T follicular helper cell (primary cell): ENCODE data around the gene EFNA1.

Source experiments
- DNase-seq: peaks from one replicate; pipeline ENCODE4 v3.0.0-alpha.2; 2020; ENCODE audit warnings: low read depth

The EFNA1 gene

DNA sequence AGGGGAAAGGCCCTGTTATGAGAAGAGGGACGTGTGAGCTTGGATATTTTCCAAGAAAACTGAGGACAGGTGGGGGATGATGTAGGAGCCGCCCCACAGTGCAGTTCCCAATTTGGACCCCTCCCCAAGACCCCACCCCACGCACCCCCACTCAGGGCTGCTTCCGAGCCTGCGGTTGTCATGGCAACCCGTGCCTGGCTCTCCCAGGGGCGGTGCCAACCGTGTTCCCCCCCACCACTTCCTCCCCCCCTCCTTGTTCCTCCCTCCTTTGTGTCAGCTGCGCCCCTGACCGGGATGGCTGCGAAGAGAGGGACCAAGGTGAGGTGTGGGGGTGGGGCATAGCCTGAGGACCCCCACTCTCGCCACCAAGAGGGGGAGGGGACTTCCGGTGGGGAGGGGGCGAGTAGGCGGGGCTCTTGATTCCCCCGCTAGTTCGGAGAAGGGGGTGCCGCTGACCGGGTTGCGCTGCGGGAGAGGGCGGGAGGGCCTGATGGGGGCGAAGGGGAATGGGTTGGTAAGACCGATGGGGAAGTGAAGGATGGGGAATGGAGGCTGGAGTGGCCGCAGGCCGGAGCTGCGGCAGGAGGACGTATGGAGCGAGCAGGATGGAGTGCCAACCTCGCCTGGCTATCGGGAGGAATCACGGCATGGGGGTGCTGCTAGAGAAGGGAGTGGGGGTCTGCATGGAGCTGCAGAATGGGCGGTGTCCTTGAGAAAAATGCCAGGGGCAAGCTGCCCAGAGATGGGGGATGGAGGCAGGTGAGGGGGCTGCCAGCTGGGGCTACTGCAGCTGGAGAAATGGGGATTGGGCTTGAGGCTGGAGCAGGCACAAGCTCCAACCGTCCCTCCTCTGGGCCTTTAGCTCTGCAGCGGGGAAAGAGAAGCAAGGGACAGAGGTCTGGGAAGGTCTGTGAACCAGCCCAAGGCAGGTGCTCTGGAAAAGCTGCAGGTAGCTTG lies 46.9 kb downstream of the EFNA1 start:
- DNase-seq: peak; percentile 37

DNA sequence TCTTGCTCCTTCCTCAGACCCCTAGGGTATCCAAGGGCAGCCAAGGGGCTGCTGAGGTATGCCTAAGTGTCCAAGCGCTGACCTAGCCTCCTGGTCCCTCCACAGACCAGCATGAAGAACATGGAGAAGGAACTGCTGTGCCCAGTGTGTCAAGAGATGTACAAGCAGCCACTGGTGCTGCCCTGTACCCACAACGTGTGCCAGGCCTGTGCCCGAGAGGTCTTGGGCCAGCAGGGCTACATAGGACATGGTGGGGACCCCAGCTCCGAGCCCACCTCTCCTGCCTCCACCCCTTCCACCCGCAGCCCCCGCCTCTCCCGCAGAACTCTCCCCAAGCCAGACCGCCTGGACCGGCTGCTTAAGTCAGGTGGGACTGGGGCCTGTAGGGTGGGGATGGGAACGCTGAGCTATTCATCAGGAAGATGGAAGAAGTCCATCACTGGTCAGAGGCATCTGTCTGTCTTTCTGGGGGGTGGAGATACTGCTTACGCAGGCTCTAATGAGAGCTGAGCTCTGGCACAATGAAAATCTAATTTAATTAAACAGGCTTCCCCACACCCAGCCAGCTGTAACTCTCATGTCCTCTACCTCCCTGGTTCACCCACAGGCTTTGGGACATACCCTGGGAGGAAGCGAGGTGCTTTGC lies 47.7 kb downstream of the EFNA1 start:
- no peak for DNase-seq

DNA sequence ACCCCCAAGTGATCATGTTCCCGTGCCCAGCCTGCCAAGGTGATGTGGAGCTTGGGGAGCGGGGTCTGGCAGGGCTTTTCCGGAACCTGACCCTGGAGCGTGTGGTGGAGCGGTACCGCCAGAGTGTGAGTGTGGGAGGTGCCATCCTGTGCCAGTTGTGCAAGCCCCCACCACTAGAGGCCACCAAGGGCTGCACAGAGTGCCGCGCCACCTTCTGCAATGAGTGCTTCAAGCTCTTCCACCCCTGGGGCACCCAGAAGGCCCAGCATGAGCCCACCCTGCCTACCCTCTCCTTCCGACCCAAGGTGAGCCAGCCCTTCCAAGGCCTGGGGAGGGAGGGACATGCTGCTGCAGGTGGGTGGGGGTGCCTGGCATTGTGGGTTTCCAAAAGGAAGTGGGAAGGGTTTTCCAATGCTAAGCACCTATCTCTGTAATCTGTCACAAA lies 48.3 kb downstream of the EFNA1 start:
- no peak for DNase-seq

DNA sequence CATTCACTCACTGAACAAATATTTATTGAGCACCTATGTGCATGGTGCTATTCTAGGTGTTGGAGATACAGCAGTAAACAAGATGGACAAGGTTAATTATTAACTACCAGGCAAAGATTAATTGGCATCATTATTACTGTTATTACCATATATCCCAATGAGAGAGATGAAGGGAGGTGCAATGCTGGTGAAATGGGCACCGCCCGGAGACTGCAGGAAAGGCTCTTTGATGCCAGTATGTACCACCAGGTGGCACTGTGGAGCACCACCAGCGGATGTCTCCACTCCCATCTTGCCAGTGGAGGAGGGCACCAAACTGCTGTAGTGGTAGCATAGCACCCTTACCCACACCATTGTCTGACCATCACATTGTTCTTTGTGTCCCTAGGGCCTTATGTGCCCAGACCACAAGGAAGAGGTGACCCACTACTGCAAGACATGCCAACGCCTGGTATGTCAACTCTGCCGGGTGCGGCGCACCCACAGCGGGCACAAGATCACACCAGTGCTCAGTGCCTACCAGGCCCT lies 48.9 kb downstream of the EFNA1 start:
- peak; percentile 73 for DNase-seq

DNA sequence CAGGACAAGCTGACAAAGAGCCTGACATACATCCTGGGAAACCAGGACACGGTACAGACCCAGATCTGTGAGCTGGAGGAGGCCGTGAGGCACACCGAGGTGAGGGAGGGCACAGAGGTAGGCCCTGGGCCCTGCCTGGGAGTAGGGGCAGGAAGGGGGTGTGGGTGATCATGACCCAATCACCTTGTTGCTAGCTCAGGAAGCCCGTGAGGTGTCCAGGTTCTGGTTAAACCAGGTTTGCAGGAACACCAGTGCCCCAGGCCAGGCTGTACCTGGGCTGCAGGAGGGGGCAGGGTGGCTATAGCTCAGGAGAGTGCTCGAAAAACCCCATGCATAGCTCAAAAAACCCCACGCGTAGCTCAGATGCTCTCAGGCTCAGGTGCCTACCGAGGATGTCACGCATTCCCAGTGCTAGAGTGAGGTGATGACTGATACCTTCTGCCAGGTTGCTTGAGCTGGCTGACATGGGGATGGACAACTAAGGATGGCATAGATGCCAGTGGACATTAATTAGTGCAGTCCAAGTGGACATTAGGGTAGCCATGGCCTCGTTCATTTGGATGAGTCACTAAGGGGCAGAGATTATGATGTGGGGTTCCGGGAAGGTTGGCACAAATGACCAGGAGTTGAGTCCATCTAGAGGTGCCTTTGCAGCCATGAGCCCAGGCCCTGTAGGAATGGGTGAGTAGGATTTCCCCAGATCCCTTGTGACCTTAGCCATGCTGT lies 49.7 kb downstream of the EFNA1 start:
- no peak for DNase-seq

DNA sequence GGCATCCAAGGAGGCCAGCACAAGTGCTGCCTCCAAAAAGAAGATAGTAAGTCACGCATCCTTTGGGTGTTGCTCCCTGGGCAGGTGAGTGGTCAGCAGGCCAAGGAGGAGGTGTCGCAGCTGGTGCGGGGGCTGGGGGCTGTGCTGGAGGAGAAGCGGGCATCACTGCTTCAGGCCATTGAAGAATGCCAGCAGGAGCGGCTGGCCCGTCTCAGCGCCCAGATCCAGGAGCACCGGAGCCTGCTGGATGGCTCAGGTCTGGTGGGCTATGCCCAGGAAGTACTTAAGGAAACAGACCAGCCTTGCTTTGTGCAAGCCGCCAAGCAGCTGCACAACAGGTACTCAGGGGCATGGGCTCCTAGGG lies 50.2 kb downstream of the EFNA1 start:
- DNase-seq: no peak

DNA sequence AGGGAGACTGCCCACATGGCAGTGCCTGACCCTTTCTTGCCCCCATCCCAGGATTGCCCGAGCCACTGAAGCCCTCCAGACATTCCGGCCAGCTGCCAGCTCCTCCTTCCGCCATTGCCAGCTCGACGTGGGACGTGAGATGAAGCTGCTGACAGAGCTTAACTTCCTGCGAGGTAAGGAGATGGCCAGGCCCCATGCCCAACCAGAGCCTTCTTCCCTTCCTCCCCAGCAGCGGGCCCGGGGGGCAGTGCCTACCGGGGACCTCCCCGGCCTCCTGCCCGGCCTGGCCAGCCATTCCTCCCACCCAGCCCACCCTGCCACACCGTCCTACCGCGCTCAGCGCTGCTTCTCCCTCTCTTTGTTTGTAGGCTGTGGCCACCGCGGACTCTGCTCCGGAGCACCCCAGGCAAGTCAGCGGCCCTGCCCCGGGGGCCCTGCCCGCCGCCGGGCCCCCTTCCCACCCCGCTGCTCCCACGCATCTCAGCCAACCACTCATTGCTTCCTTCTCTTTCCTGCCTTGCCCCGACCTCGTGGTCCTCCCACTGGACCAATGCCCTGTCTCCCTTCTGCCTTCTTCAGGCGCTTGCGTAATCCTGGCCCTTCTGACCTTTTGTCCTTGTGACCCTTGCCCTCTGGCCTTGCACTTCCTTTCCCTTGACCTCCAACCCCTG lies 50.9 kb downstream of the EFNA1 start:
- DNase-seq: no peak

DNA sequence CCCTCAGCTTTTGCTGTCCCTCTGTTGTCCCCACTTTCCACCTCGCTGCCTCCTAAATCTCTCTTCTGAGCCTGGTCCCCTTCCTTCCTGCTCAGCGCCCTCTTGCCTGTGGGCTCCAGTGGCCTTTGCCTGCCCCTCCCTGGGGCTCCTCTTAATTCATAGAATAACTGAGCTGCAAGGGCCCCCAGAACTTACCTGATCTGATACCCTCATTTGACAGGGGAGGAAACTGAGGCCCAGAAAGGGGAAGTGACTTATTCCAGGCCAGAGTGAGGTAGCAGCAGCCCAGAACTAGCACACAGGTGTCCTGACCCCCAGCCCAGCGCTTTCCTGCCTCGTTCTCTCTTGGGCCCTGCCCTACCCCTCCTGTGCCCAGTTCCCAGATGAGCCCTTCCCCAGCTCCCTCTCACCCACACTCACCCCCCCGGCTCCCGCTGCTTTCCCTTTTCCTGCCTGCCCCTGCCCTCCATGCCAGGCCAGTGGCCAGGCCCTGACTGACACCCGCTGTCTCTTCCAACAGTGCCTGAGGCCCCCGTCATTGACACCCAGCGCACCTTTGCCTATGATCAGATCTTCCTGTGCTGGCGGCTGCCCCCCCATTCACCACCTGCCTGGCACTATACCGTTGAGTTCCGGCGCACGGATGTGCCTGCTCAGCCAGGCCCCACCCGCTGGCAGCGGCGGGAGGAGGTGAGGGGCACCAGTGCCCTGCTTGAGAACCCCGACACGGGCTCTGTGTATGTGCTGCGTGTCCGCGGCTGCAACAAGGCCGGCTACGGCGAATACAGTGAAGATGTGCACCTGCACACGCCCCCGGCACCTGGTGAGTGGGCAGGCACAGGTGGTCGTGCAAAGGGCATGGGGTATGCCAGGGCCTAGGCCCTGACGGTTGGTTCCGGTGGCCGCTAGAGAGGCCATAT lies 51.7 kb downstream of the EFNA1 start:
- no peak for DNase-seq

DNA sequence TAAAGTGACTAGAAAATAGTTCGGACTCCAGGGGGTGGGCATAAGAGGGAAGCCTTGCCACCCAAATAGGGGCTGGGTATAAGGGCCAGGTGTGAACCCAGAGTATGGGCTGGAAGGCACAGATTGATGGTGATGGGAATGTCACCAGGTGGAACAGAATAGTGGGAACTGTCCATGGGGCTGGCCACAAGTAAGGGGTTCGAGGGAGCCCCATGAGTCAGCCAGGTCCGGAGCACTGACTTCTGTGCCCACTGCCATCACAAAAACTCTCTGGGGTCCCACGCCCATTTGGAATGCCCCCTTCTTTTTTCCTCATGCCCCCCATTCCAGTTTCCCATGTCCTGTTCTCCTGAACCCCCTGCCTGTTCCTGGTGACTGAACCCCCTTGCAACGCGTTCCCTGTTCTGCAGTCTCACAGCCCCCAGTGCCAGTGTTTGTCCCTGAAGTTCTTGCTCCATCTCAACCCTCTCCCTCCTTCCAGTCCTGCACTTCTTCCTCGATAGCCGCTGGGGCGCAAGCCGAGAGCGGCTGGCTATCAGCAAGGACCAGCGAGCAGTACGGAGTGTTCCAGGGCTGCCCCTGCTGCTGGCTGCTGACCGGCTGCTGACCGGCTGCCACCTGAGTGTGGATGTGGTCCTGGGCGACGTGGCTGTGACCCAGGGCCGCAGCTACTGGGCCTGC lies 53.8 kb downstream of the EFNA1 start:
- no peak for DNase-seq

DNA sequence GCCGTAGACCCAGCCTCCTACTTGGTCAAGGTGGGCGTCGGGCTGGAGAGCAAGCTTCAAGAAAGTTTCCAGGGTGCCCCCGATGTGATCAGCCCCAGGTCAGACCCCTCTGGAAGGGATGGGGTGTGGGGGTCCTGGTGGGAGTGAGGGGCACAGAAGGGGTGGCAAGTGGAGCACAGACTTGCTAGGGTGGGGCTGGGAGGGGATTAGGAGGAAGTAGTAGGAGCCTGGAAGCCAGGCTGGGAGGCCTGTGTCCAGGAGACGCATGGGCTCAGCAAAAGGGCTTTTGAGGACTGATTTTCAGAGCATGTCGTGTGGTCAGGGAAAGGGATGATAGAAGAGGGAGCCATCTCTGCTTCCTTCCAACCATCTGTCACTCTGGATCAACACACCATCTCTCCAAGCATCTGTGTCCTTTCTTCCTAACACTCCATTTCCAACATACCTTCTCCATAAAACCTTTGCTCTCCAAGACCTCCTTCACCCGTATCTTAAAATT lies 54.4 kb downstream of the EFNA1 start:
- no peak for DNase-seq

DNA sequence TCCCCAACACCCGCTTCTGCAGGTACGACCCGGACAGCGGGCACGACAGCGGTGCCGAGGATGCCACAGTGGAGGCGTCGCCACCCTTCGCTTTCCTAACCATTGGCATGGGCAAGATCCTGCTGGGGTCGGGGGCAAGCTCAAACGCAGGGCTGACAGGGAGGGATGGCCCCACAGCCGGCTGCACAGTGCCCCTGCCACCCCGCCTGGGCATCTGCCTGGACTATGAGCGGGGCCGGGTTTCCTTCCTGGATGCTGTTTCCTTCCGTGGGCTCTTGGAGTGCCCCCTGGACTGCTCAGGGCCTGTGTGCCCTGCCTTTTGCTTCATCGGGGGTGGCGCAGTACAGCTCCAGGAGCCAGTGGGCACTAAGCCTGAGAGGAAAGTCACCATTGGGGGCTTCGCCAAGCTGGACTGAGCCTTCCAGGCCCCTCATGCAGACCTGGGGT lies 56.1 kb downstream of the EFNA1 start:
- DNase-seq: no peak

DNA sequence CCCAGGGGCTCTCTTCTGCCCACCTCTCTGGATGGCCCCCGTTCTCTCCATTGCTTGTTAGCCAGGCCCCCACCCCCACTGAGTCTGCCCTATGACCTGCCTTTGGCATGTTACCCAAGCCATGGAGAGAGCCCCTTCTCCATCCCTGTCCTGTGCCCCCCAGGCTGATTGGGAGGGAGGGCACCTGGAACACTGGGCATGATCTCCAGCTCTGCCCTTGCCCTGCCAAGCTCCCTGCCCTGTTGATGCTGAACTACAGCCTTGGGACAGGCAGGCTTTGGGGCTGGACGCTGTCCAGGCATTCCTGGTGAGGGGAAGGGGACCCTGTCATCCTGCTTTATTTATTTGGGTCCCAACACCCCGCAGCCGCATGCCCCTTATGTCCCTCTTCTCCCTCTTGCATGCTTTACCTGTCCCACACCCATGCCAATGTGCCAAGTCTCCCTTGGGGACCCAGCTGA lies 56.7 kb downstream of the EFNA1 start:
- no peak for DNase-seq
